Stimulated activated CD4-positive, alpha-beta T cell treated with anti-CD3 and anti-CD28 coated beads, TNF-alpha, amount 100 ng/mL, for 24 hours (primary cell): ENCODE measurements around the gene FNDC3B.

Experiments used
- DNase-seq, 3 experiments: peaks; one replicate each; pipeline ENCODE4 v3.0.0-alpha.2; 2020; ENCODE audit warnings: low read depth in 3 of 3

FNDC3B gene

DNA sequence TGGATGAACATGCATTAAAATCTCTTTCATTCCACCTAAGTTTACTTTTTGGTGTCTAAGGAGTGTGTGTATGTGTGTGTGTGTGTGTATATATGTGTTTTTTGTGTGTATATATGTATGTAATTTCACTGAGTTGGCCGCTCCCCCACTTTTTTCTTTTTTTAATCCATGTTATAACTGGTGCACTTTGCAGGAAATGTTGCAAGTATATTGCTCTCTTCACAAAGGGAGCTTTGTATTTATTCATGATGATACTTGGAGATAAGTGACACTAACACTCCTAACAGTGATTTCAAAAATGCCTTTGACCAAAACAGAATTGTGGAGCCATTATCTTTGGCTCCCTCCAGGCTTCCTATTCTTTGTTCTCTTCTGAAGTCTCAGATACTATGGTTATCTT, 95.8 kb downstream of the FNDC3B start:
- DNase-seq, result no peak

GRCh38 chr3:172135820-172136219, 96.4 kb downstream of the FNDC3B start:
- DNase-seq, result no peak

DNA sequence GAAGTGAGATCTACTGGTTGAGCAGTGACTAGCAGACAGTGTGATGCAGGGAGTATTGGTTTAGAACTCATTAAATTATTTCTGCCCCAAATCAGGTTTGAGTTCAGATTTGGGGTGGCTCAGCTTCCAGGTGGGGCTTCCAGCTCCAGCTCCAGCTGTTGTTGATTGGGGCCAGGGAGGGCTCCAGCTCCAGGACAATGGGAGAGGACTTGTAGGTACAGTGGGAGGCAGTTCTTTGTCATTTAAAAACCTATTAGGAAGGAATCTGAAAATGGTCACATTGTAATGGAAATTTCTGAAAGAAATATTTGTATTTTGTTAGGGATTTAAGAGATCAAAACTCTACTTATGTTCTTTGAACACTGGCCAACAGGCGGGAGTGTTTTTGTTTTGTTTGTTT, 97.0 kb downstream of the FNDC3B start:
- DNase-seq, result no peak

DNA sequence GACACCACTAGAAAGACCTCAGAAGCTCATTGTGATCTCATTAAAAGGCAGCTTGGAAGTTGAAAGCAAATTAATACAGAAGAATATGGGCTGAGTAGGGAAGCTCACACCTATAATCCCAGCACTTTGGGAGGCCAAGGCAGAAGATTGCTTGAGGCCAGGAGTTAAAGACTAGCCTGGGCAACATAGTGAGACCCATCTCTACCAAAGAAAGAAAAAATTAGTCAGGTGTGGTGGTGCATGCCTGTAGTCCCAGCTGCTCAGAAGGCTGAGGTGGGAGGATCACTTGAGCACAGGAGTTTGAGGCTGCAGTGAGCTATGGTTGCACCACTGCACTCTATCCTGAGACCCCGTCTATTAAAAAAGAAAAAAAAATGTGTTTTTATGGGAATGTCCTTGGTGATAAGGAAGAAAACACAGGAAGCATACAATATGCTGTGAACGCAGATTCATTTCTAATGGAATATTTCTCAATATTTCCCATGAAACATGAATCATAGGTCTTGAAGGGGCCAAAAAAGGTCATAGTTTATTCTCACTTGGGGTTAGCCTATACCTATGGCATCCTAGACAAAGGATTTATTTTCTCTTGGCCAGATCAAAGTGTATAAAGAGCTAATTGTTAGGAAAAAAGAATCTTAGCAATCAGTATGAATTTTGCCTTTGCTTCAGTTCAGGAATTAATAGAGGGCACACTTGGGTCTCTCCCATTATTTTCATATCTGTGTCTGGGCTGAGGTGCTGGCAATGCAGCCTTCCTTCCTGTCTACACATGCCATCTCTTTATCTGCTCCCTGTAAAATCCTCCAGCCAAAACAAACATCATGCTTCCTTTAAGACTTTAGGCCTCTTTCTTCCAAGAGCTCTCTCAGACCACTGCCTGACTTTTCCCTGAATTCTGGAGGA, 98.2 kb downstream of the FNDC3B start:
- DNase-seq, result no peak

DNA sequence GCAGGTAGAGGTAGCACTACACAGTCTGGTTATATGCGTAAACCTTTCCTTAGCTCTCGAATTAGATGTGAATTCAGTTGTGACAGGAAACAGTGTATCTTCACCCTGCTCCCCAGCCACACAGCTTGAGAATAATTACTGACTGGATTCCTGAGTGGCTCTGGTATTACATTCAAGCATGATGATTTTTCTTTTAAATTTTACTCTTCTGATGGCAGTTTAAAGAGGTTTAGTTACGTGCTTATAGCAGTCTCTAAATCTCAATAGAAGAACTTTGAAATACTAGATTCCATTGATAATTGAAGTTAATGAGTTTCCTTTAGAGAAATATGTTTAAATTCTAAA, 98.8 kb downstream of the FNDC3B start:
- no peak for DNase-seq

GRCh38 chr3:172138792-172139507, 99.6 kb downstream of the FNDC3B start:
- no peak for DNase-seq

DNA sequence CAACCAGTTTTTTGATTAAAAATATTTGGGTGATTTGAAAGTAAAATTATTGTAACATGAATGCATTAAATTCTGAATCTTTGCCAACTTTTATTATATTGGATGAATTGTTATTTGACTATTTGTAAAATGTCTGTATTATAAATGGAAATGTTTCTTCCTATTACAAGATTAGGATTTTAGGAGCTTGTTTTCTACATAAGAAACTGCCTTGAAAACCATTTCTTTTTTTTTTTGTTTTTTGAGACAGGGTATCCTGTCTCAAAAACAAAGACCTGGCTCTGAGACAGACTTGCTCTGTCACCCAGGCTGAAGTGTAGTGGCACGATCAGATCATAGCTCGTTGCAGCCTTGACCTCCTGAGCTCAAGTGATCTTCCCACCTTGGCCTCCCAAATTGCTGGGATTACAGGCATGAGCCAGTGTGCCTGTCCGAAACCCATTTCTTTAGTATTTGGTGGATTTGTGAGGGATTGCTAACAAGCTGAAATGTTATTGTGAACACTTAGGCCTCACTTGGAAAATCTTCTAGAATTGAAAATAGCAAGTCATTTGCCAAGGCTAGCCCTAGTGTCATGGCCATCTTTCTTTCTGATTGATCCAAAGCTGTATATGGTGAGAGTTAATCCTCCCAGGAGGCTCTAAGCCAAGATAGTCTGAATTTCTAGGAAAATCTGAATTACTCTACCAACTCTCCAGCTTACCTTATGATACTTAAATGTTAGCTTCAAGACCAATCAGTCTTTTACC, 100.3 kb downstream of the FNDC3B start:
- DNase-seq, result no peak

DNA sequence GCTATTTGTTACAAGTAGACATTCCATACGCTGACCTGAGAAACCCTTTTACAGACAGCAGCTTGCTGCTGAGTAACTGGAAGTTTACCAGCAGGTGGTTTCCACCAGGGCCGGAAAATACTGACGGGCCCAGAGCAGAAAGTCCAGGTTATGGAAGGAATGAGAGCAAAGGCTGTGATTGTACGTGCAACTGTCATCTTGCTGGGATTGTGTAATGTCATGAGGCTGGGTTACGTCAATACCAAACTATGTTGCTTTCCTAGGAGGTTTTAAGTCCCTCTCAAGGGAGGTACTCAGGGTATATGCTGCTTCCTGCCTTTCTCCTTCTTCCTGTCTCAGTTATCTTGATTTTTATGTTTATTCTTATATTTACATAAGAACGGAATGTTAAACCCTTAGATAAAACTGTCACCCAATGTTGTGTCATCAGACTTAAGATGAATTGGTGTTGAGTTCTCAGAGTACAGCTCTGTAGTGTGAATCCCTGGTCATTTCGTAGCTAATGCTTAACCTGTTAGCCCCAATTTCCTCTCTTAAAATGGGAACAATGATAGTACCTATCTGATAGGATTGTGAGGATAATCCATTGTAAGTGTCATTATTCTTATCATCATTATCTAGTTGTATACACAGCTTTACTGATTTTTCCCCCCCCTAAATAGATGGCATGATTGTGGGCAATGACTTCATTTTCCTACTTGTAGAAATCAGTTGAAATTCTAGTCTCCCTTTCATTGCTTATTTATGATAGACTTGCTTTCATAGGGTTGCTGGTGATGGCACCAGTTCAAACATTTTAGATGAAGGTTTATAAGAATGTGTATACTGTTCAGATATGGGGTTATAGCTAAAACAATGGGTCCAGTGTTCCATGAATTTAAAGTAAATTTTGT, 101.4 kb downstream of the FNDC3B start:
- no peak for DNase-seq

DNA sequence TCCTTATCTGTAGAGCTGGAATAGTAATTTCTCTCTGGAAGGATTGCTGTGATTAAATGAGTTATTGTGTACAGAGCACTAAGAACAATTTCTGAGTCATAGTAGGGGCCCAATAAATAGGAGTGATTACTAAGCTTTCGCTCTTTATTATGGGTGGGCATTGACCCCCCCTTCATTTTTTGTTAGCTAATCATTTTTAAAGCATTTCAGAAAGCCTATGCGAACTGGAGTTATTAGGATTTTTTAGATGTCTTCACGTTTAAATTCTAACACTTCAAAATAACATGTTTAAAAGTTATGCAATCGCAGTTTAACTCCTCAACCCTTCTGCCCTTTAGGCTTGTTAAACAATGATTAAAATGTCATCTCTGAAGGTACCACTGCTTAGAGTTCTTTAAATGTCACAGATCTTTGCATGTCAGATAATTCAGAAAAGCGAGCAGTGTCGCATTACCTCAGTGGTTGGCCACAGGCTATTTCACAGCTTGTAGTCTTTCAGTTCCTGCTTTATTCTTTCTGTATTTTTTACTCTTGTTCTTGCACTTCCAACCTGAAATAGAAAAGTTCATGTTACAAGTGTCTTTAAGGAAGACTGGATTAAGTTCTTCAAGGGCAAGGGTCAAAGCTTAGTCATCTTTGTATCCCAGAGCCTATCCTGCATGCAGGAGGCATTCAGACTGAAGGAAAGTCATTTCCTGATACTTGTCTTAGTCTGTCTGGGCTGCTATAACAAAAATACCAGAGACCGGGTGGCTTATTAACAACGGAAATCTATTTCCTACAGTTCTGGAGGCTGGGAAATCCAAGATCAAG, 102.9 kb downstream of the FNDC3B start:
- no peak for DNase-seq

GRCh38 chr3:172142864-172143451, 103.6 kb downstream of the FNDC3B start:
- no peak for DNase-seq

GRCh38 chr3:172143739-172144497, 104.5 kb downstream of the FNDC3B start:
- no peak for DNase-seq

DNA sequence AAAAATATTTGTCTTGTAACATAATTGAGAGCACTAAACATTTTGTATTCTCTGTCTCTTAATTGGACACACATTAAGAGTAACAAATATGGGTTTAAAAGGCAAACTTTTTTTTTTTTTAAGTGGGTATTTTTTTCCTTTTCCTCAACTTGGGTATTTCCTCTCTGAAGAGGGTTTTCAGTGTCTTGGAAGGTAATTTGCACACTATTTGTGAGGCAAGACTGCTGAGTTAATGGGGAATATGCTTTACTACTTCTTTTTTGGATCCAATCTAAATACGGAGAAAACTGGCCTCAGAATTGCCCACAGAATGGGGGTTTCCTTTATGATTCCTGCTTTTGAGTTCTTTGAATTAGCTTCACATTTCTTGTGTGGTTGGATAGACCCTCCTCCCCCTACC, 105.2 kb downstream of the FNDC3B start:
- no peak for DNase-seq

DNA sequence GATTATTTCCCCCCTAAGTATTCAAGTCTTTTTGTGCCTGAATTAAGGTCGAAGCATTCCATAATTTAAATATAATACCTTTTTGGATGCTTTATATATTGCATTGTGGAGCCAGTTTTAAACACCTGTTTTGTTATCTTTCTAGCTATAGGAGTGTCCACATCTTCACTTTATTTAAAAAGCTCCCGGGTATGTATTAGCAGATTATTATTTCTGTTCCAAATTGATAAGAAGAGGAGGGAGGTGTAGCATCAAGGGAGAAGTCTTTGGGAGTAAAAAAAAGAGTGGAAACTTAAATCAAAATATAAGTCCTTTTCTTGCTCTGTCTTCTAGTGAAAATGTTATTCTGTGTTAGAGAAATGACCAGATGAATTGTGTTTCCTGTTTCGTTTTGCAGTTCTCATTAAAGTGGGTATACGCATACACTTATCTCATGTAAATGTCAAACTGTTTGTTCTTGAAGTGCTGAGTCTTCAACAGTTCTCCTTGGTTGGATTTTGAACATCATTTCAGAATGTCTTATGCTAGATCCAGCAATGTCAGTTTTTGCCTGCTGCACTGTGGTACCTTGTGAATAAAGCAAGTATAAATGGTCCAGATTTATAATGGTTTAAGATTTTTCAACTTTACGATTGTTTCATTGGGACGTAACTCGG, 105.8 kb downstream of the FNDC3B start:
- DNase-seq, result no peak

DNA sequence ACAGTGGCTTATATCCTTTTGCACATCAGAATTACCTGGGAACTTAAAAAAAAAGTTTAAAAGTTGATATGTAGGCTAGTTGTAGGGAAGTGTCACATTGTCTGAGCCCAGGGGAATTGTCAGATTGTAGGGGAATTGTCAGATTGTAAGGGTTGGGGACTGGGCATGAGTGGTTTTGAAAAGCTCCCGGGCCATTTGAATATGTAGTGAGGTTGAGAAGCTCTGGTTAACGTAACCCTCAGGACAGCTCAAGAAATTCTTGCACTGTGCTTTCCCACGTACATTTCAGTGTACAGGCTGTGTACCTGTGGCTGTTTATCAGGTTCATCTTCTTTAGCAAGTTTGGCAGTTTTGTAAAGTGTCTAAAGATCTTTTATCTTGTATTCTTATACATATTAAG, 107.0 kb downstream of the FNDC3B start:
- DNase-seq, result no peak

DNA sequence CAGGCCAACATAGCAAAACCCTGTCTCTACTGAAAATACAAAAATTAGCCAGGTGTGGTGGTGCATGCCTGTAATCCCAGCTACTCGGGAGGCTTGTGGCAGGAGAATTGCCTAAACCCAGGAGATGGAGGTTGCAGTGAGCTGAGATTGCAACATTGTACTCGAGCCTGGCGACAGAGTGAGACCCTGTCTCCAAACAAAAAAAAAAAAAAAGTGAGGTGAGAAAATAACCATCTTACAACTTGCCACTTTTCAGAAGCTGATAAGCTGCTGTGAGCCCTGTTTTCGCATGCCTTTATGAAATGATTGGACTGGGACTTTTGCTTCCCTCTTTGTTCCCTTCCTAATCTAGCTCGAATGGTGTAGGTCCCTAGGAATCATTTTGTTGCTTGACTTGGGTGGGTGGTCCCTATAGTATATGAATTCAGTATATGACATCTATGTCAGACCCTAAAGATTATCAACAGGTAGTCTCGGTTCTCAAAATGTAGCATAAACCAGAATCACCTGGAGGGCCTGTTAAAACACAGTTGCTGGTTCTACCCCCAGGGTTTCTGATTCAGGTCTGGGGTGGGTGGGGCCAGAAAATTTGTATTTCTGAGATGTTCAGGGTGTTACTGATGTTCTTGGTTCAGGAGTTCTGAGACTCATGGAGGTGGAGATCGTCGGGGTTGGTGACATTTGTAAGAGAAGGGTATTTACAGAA, 107.9 kb downstream of the FNDC3B start:
- no peak for DNase-seq

GRCh38 chr3:172148241-172148640, 108.9 kb downstream of the FNDC3B start:
- DNase-seq, result no peak

DNA sequence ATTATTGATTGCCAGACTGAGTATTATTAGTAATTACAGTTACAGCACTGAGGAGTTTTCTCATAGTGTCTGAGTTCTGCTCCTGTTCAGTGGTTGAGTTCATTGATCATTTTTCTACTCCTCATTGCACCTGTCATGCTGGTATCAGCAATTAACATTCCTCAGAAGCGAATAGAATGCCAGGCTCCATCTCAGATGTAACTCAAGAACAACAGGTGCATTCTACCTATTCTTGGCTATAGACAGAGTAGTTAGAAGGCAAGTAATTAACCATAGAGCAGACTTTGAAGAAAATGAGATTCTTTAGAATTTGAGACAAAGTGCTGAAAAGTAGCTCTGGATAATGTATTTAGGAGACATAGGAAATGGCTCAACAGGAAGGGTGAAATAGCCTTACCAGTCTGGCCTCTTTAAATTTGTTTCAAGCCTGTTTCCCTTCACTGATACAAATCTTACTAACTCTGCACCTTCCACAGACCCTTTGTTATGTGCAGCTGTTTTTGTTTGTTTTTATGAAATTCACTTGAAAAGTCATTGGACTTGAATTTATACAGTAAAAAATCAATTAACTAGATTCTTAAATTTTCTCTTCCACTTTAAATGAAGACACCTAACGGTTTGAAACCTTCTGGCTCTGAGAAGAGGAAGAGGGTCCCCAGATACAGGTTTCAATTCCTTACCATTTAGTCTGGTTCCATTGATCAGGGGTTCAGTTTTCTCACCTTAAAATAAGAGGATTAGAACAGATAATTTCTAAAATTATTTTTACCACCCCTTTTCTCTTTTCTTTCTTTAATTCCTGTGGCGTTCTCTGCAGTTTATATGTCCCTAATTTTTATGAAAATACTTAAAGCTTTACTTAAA, 109.6 kb downstream of the FNDC3B start:
- no peak for DNase-seq
